NOMO-1 treated with dmso at 0.1 percent for 144 hours (cell line): ENCODE data around the gene GRIK4.

ENCODE experiments used
- DNase-seq: peaks from one replicate; lab custom pipeline; 2025; ENCODE audit not compliant: unreplicated experiment; lab: John Stamatoyannopoulos, UW

Gene GRIK4

GRCh38 chr11:120509346-120510053 is 2.0 kb upstream of the GRIK4 start:
- DNase-seq: no peak

- no peak for DNase-seq
Measured at GRCh38 chr11:120510406-120511115, 987 bp upstream of the GRIK4 start.

GRCh38 chr11:120511820-120512738 is 531 bp downstream of the GRIK4 start:
- DNase-seq: no peak

GRCh38 chr11:120512739-120513435 is 1.3 kb downstream of the GRIK4 start:
- no peak for DNase-seq

GRCh38 chr11:120513436-120514315 is 2.1 kb downstream of the GRIK4 start:
- DNase-seq: no peak

GRCh38 chr11:120514541-120515121 is 3.1 kb downstream of the GRIK4 start:
- no peak for DNase-seq

GRCh38 chr11:120515186-120515723 is 3.7 kb downstream of the GRIK4 start:
- no peak for DNase-seq

- DNase-seq: no peak
Measured at GRCh38 chr11:120516461-120517389, 5.2 kb downstream of the GRIK4 start.

- no peak for DNase-seq
Measured at GRCh38 chr11:120517390-120517761, 5.8 kb downstream of the GRIK4 start.

- DNase-seq: no peak
Measured at GRCh38 chr11:120517801-120518291, 6.3 kb downstream of the GRIK4 start.

GRCh38 chr11:120518356-120518755 is 6.8 kb downstream of the GRIK4 start:
- no peak for DNase-seq

GRCh38 chr11:120519474-120519873 is 7.9 kb downstream of the GRIK4 start:
- DNase-seq: no peak

GRCh38 chr11:120520091-120520822 is 8.7 kb downstream of the GRIK4 start:
- no peak for DNase-seq

GRCh38 chr11:120521176-120521575 is 9.6 kb downstream of the GRIK4 start:
- DNase-seq: no peak

GRCh38 chr11:120522021-120522420 is 10.5 kb downstream of the GRIK4 start:
- no peak for DNase-seq

- DNase-seq: no peak
Measured at GRCh38 chr11:120522736-120523135, 11.2 kb downstream of the GRIK4 start.

- DNase-seq: no peak
Measured at GRCh38 chr11:120523196-120523595, 11.6 kb downstream of the GRIK4 start.
